GM23338 (cell line): ENCODE measurements around the gene ZNF641. TPM values are rescaled to one million over a fixed set of nuclear protein-coding genes. Genes with fewer than 3 reads are reported as not detected.

Source experiments
- ATAC-seq: fragments of 200-7000 bp; cut with Tn5 transposase; 3 replicates; pipeline ENCODE4 v1.9.1; 2020
- DNase-seq: peaks from one replicate; pipeline ENCODE4 v3.0.0-alpha.2; 2015; ENCODE audit warnings: low spot score
- H2AFZ ChIP-seq: fragments of 200-600 bp; sonication (generic); 2 replicates; pipeline ENCODE4 v1.8.0; 2016; ENCODE audit warnings: antibody characterized with exemption, mild to moderate bottlenecking, moderate library complexity
- H3F3A ChIP-seq: fragments of 200-600 bp; sonication (generic); replicated peaks from 2 replicates; pipeline ENCODE4 v1.8.0; 2017; ENCODE audit warnings: antibody characterized with exemption, mixed run types, low read depth
- H3K27ac ChIP-seq: fragments of 200-600 bp; sonication (generic); 2 replicates; pipeline ENCODE4 v1.6.1; 2016; ENCODE audit warnings: low read depth
- H3K27me3 ChIP-seq: fragments of 200-600 bp; sonication (generic); 2 replicates; pipeline ENCODE4 v1.8.0; 2016; ENCODE audit warnings: mild to moderate bottlenecking, mixed run types, moderate library complexity; ENCODE audit not compliant: insufficient read depth
- H3K36me3 ChIP-seq: fragments of 200-600 bp; sonication (generic); 2 replicates; pipeline ENCODE4 v1.8.0; 2016; ENCODE audit warnings: mild to moderate bottlenecking; ENCODE audit not compliant: insufficient read depth
- H3K4me1 ChIP-seq: fragments of 200-600 bp; sonication (generic); 2 replicates; pipeline ENCODE4 v1.8.0; 2016; ENCODE audit warnings: mild to moderate bottlenecking, moderate library complexity; ENCODE audit not compliant: insufficient read depth
- H3K4me2 ChIP-seq: fragments of 200-600 bp; sonication (generic); 2 replicates; pipeline ENCODE4 v1.7.1; 2017; ENCODE audit warnings: mixed run types
- H3K4me3 ChIP-seq: fragments of 200-600 bp; sonication (generic); 2 replicates; pipeline ENCODE4 v1.6.1; 2016; ENCODE audit warnings: mixed run types
- H3K79me2 ChIP-seq: fragments of 200-600 bp; sonication (generic); replicated peaks from 2 replicates; pipeline ENCODE4 v1.8.0; 2017; ENCODE audit warnings: mild to moderate bottlenecking; ENCODE audit not compliant: insufficient read depth
- H3K9me2 ChIP-seq: fragments of 200-600 bp; sonication (generic); 2 replicates; pipeline ENCODE4 v1.8.0; 2017; ENCODE audit not compliant: insufficient read depth
- H4K20me1 ChIP-seq: fragments of 200-600 bp; sonication (generic); replicated peaks from 2 replicates; pipeline ENCODE4 v1.8.0; 2017; ENCODE audit warnings: mild to moderate bottlenecking; ENCODE audit not compliant: insufficient read depth
- H3K27ac Mint-ChIP-seq: 2 replicates; pipeline ENCODE4 v1.8.0; 2020; ENCODE audit warnings: inconsistent platforms, mild to moderate bottlenecking, moderate library complexity, mixed read lengths
- H3K27me3 Mint-ChIP-seq: 3 replicates; pipeline ENCODE4 v1.8.0; 2022; ENCODE audit warnings: low read depth, mild to moderate bottlenecking, moderate library complexity, mixed read lengths, inconsistent platforms; ENCODE audit not compliant: insufficient read depth, poor library complexity
- H3K36me3 Mint-ChIP-seq: 3 replicates; pipeline ENCODE4 v1.8.0; 2021; ENCODE audit warnings: low read depth, mild to moderate bottlenecking, inconsistent platforms, moderate library complexity, mixed read lengths
- H3K4me1 Mint-ChIP-seq: 3 replicates; pipeline ENCODE4 v1.8.0; 2020; ENCODE audit warnings: mild to moderate bottlenecking, inconsistent platforms, mixed read lengths
- H3K4me3 Mint-ChIP-seq: 3 replicates; pipeline ENCODE4 v1.8.0; 2021; ENCODE audit warnings: moderate library complexity, mild to moderate bottlenecking, inconsistent platforms, mixed read lengths
- H3K9me3 Mint-ChIP-seq: 3 replicates; pipeline ENCODE4 v1.8.0; 2020; ENCODE audit warnings: moderate library complexity, mild to moderate bottlenecking, inconsistent platforms, mixed read lengths
- EZH2 ChIP-seq: fragments of 200-600 bp; sonication (generic); IDR thresholded peaks from one replicate; pipeline ENCODE4 v1.8.0; 2017; ENCODE audit warnings: antibody characterized with exemption, mild to moderate bottlenecking, low read depth; ENCODE audit not compliant: unreplicated experiment
- EZH2phosphoT487 ChIP-seq: fragments of 200-600 bp; sonication (generic); IDR thresholded peaks from one replicate; pipeline ENCODE4 v1.8.1; 2018; ENCODE audit warnings: antibody characterized with exemption; ENCODE audit not compliant: unreplicated experiment
- NANOG ChIP-seq: IDR thresholded peaks from 2 replicates; pipeline ENCODE4 v1.6.1; 2016; ENCODE audit warnings: antibody characterized with exemption, borderline replicate concordance
- POLR2AphosphoS5 ChIP-seq: IDR thresholded peaks from 2 replicates; pipeline ENCODE4 v1.6.1; 2016; ENCODE audit warnings: antibody characterized with exemption, low read depth
- STAT1 ChIP-seq: IDR thresholded peaks from one replicate; pipeline ENCODE4 v1.6.1; 2016; ENCODE audit warnings: antibody characterized with exemption; ENCODE audit not compliant: unreplicated experiment
- ZNF114 ChIP-seq: fragments of 250-450 bp; sonication (Bioruptor Pico); IDR thresholded peaks from 2 replicates; pipeline ENCODE4 v1.5.0; 2020; ENCODE audit warnings: mild to moderate bottlenecking, moderate library complexity
- ZNF331 ChIP-seq: fragments of 250-450 bp; sonication (Bioruptor Pico); IDR thresholded peaks from 2 replicates; pipeline ENCODE4 v1.5.0; 2020; ENCODE audit warnings: low read depth, mild to moderate bottlenecking, moderate library complexity
- polyA plus RNA-seq: library from polyadenylated mRNA; unstranded; fragments of >200 nt; fragmentation: Nextera tagmentation; extraction: Ambion mirVana; gene quantifications from 2 replicates; pipeline ENCODE4 v1.2.1, GENCODE V29; 2016
- total RNA-seq: library from RNA; depleted of rRNA; stranded (reverse); fragments of >200 nt; shearing (Covaris generic); gene quantifications from 2 replicates; pipeline ENCODE4 v1.2.3, GENCODE V29; 2014
- TF ChIP-seq, protein P1 (sequence below), 2 experiments: fragments of 200-600 bp in 1 of 2; sonication (generic) in 1 of 2; conservative IDR thresholded peaks; 2 replicates each; pipeline versions ENCODE4 v1.5.1 to v1.6.1; 2016 to 2017; ENCODE audit warnings: antibody characterized with exemption in 2 of 2, low read depth in 2 of 2, mild to moderate bottlenecking in 2 of 2, moderate library complexity in 1 of 2
- TF ChIP-seq, protein P2 (sequence below): IDR thresholded peaks from 2 replicates; pipeline ENCODE4 v1.6.1; 2016; ENCODE audit warnings: antibody characterized with exemption
- TF ChIP-seq, protein P3 (sequence below): IDR thresholded peaks from one replicate; pipeline ENCODE4 v1.6.1; 2018; ENCODE audit warnings: antibody characterized with exemption; ENCODE audit not compliant: unreplicated experiment
- TF ChIP-seq, protein P4 (sequence below): fragments of 250-450 bp; sonication (Bioruptor Pico); IDR thresholded peaks from 2 replicates; pipeline ENCODE4 v1.5.0; 2020; ENCODE audit warnings: mild to moderate bottlenecking, moderate library complexity

The ZNF641 gene
- total and polyA plus RNA-seq, 2 experiments from 2014 or later = 1.4 to 7.2 TPM

DNA sequence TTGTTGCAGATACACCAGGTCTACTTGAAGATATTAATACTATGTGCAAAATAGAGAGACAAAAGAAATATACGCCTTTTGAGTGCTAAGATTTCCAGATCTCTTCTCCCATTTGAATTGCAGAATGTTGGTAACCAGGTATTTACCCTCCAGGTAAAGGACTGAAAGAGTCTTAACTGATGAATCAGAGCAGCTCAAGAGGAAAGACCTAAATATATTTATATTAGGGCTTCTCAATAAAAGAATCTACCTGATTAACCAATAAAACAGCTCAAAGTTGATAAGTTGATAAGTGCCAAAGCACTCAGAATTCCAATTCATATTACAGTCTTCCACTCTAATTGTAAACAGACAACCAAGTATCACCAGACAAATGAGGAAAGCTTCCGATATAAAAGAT lies 59.2 kb downstream of the ZNF641 start (continued):
- TF ChIP-seq, protein P1, sequence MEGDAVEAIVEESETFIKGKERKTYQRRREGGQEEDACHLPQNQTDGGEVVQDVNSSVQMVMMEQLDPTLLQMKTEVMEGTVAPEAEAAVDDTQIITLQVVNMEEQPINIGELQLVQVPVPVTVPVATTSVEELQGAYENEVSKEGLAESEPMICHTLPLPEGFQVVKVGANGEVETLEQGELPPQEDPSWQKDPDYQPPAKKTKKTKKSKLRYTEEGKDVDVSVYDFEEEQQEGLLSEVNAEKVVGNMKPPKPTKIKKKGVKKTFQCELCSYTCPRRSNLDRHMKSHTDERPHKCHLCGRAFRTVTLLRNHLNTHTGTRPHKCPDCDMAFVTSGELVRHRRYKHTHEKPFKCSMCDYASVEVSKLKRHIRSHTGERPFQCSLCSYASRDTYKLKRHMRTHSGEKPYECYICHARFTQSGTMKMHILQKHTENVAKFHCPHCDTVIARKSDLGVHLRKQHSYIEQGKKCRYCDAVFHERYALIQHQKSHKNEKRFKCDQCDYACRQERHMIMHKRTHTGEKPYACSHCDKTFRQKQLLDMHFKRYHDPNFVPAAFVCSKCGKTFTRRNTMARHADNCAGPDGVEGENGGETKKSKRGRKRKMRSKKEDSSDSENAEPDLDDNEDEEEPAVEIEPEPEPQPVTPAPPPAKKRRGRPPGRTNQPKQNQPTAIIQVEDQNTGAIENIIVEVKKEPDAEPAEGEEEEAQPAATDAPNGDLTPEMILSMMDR (conservative IDR thresholded peaks at IDR 0.05; ENCODE audit: low read depth in 2 of 2) = no peak
- no peak for TF ChIP-seq EZH2
- TF ChIP-seq, protein P2, sequence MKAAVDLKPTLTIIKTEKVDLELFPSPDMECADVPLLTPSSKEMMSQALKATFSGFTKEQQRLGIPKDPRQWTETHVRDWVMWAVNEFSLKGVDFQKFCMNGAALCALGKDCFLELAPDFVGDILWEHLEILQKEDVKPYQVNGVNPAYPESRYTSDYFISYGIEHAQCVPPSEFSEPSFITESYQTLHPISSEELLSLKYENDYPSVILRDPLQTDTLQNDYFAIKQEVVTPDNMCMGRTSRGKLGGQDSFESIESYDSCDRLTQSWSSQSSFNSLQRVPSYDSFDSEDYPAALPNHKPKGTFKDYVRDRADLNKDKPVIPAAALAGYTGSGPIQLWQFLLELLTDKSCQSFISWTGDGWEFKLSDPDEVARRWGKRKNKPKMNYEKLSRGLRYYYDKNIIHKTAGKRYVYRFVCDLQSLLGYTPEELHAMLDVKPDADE = no peak
- TF ChIP-seq ZNF114 = no peak
- no peak for TF ChIP-seq ZNF331 (CRISPR knock-in tag)
- TF ChIP-seq EZH2phosphoT487 = no peak
- TF ChIP-seq NANOG = no peak
- TF ChIP-seq STAT1 = no peak
- TF ChIP-seq, protein P3, sequence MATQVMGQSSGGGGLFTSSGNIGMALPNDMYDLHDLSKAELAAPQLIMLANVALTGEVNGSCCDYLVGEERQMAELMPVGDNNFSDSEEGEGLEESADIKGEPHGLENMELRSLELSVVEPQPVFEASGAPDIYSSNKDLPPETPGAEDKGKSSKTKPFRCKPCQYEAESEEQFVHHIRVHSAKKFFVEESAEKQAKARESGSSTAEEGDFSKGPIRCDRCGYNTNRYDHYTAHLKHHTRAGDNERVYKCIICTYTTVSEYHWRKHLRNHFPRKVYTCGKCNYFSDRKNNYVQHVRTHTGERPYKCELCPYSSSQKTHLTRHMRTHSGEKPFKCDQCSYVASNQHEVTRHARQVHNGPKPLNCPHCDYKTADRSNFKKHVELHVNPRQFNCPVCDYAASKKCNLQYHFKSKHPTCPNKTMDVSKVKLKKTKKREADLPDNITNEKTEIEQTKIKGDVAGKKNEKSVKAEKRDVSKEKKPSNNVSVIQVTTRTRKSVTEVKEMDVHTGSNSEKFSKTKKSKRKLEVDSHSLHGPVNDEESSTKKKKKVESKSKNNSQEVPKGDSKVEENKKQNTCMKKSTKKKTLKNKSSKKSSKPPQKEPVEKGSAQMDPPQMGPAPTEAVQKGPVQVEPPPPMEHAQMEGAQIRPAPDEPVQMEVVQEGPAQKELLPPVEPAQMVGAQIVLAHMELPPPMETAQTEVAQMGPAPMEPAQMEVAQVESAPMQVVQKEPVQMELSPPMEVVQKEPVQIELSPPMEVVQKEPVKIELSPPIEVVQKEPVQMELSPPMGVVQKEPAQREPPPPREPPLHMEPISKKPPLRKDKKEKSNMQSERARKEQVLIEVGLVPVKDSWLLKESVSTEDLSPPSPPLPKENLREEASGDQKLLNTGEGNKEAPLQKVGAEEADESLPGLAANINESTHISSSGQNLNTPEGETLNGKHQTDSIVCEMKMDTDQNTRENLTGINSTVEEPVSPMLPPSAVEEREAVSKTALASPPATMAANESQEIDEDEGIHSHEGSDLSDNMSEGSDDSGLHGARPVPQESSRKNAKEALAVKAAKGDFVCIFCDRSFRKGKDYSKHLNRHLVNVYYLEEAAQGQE = no peak

DNA sequence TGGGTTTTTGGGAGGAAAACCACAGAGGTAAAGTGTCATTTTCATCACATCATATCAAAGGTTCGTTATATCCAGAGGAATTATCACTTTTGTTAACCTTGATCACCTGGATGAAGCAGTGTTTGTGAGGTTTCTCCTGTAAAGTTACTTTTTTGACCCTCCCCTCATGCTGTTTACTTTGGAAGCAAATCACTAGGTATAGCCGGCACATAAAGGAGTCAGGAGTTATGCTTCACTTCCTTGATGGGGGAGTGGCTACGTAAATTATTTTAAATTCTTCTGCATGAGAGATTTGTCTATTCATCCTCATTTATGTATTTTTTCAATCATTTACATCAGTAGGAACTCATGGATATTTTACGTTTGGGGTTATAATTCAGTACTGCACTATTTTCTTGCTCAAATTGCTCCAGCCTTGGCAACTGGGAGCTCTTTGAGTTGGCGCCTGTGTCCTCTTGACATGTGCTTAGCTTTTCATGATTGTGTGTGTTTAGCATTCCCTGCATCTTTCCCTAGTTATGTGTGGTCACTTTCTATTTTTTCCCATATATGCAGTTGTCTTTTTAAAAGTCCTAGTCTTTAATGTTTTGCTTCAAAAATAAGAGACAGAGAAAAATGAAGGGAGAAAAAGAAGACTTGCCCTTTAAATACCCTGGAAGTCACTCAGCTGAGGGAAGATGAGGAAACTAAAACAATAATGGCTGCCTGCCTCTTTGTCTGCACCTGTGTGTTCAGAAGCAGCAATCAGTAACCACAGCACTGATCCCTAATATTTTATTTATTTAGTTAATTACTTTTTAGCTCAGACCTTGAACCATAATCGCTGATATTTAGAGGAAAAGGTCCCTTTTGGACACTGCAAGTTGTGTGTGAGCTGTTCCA lies 62.1 kb downstream of the ZNF641 start:
- Histone ChIP-seq H3K79me2 (no peaks in the 10 kb centered on the region), H3K27ac (no peak overlapping the region), H3K36me3 (no peaks in the 10 kb centered on the region), H3K27me3 (peaks cover 19% of the 10 kb centered on the region), H3K9me2 (no peaks in the 10 kb centered on the region), H3K4me3 (no peak overlapping the region), H3K4me2 (no peak overlapping the region), H4K20me1 (no peaks in the 10 kb centered on the region), H2AFZ (peak overlapping the region; percentile 29; the same call in 1 of the 2 replicates), H3K4me1 (no peaks in the 10 kb centered on the region), H3F3A (no peaks in the 10 kb centered on the region)
- peaks cover 3% of the 10 kb centered on the region for H3K27me3 Mint-ChIP-seq
- H3K36me3 Mint-ChIP-seq = no peaks in the 10 kb centered on the region
- no peaks in the 10 kb centered on the region; the same call in 2 of the 3 replicates for H3K9me3 Mint-ChIP-seq
- no peak overlapping the region for H3K4me3 Mint-ChIP-seq
- ATAC-seq = no peak
- H3K27ac Mint-ChIP-seq = no peak overlapping the region
- DNase-seq = no peak
- peaks cover 7% of the 10 kb centered on the region for H3K4me1 Mint-ChIP-seq
- TF ChIP-seq, protein P4, sequence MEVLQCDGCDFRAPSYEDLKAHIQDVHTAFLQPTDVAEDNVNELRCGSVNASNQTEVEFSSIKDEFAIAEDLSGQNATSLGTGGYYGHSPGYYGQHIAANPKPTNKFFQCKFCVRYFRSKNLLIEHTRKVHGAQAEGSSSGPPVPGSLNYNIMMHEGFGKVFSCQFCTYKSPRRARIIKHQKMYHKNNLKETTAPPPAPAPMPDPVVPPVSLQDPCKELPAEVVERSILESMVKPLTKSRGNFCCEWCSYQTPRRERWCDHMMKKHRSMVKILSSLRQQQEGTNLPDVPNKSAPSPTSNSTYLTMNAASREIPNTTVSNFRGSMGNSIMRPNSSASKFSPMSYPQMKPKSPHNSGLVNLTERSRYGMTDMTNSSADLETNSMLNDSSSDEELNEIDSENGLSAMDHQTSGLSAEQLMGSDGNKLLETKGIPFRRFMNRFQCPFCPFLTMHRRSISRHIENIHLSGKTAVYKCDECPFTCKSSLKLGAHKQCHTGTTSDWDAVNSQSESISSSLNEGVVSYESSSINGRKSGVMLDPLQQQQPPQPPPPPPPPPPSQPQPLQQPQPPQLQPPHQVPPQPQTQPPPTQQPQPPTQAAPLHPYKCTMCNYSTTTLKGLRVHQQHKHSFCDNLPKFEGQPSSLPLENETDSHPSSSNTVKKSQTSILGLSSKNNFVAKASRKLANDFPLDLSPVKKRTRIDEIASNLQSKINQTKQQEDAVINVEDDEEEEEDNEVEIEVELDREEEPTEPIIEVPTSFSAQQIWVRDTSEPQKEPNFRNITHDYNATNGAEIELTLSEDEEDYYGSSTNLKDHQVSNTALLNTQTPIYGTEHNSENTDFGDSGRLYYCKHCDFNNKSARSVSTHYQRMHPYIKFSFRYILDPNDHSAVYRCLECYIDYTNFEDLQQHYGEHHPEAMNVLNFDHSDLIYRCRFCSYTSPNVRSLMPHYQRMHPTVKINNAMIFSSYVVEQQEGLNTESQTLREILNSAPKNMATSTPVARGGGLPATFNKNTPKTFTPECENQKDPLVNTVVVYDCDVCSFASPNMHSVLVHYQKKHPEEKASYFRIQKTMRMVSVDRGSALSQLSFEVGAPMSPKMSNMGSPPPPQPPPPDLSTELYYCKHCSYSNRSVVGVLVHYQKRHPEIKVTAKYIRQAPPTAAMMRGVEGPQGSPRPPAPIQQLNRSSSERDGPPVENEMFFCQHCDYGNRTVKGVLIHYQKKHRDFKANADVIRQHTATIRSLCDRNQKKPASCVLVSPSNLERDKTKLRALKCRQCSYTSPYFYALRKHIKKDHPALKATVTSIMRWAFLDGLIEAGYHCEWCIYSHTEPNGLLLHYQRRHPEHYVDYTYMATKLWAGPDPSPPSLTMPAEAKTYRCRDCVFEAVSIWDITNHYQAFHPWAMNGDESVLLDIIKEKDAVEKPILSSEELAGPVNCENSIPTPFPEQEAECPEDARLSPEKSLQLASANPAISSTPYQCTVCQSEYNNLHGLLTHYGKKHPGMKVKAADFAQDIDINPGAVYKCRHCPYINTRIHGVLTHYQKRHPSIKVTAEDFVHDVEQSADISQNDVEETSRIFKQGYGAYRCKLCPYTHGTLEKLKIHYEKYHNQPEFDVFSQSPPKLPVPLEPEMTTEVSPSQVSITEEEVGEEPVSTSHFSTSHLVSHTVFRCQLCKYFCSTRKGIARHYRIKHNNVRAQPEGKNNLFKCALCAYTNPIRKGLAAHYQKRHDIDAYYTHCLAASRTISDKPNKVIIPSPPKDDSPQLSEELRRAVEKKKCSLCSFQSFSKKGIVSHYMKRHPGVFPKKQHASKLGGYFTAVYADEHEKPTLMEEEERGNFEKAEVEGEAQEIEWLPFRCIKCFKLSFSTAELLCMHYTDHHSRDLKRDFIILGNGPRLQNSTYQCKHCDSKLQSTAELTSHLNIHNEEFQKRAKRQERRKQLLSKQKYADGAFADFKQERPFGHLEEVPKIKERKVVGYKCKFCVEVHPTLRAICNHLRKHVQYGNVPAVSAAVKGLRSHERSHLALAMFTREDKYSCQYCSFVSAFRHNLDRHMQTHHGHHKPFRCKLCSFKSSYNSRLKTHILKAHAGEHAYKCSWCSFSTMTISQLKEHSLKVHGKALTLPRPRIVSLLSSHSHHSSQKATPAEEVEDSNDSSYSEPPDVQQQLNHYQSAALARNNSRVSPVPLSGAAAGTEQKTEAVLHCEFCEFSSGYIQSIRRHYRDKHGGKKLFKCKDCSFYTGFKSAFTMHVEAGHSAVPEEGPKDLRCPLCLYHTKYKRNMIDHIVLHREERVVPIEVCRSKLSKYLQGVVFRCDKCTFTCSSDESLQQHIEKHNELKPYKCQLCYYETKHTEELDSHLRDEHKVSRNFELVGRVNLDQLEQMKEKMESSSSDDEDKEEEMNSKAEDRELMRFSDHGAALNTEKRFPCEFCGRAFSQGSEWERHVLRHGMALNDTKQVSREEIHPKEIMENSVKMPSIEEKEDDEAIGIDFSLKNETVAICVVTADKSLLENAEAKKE (CRISPR knock-in tag) = no peak
- TF ChIP-seq POLR2AphosphoS5 = no peak
